ENCODE measurements around the gene SEMA3B. TPM values are rescaled to one million over a fixed set of nuclear protein-coding genes. Genes with fewer than 3 reads are reported as not detected.
"Not testable (repeated sequence)": the region's sequence is repeated elsewhere in the genome, so short reads cannot be mapped to it uniquely, and the experiment has no call there.

The SEMA3B gene
- total RNA-seq, 1 experiment from 2014 or later = 6.4 TPM

- Histone ChIP-seq H4K5ac (ENCODE audit: insufficient read length, low read depth, low read length) (no peak overlapping the region), H2BK15ac (ENCODE audit: low read depth, low read length) (no peak overlapping the region), H3K23ac (ENCODE audit: insufficient read length, low read depth, low read length) (no peak overlapping the region), H3K4me2 (ENCODE audit: insufficient read depth, insufficient read length, low read length) (peak overlapping the region; percentile 63), H3K4me1 (ENCODE audit: insufficient read depth, low read length) (no peaks in the 10 kb centered on the region), H4K91ac (ENCODE audit: insufficient read length, low read depth, low read length) (no peak overlapping the region), H2AFZ (ENCODE audit: low read length) (no peak overlapping the region), H3K23me2 (ENCODE audit: insufficient read length, low read depth, low read length, poor library complexity, severe bottlenecking) (peaks cover 12% of the 10 kb centered on the region), H3K56ac (ENCODE audit: insufficient read length, low read depth, low read length) (no peak overlapping the region), H3K79me2 (ENCODE audit: insufficient read depth, low read length) (no peaks in the 10 kb centered on the region), H3K9ac (ENCODE audit: extremely low read depth, insufficient read length, low read length) (peak overlapping the region; percentile 73), H2BK20ac (ENCODE audit: low read depth, low read length, poor library complexity, severe bottlenecking) (no peak overlapping the region), H2BK12ac (ENCODE audit: insufficient read length, low read depth, low read length) (no peak overlapping the region), H4K8ac (replicated peaks; ENCODE audit: insufficient read length, low read depth, low read length) (no peak overlapping the region), H3K9me3 (ENCODE audit: control insufficient read depth, low read depth, low read length) (no peaks in the 10 kb centered on the region), H3K27ac (ENCODE audit: insufficient read length, low read depth, low read length) (peak overlapping the region; percentile 44), H2BK120ac (ENCODE audit: low read depth, low read length, poor library complexity, severe bottlenecking) (no peak overlapping the region), H3K27me3 (ENCODE audit: insufficient read depth, low read length) (no peaks in the 10 kb centered on the region), H3K4ac (ENCODE audit: low read depth, low read length) (no peak overlapping the region), H4K20me1 (ENCODE audit: control insufficient read depth, insufficient read depth, insufficient read length) (no peaks in the 10 kb centered on the region), H3K18ac (ENCODE audit: insufficient read length, low read depth, low read length) (peak overlapping the region; percentile 88), H2AK5ac (ENCODE audit: insufficient read length, low read length) (no peak overlapping the region), H3K79me1 (ENCODE audit: insufficient read depth, low read depth, low read length, poor library complexity, severe bottlenecking) (no peaks in the 10 kb centered on the region), H2BK5ac (ENCODE audit: insufficient read length, low read length) (no peak overlapping the region), H3K14ac (ENCODE audit: insufficient read depth, low read length) (peak overlapping the region; percentile 93), H3T11ph (ENCODE audit: low read length) (no peak overlapping the region)
- Mint-ChIP-seq H3K9me3 (peaks cover 2 to 4% of the 10 kb centered on the region in 2 experiments; a peak in 3 of 5 replicates), H3K4me3 (peak overlapping the region; percentile 73 to 95), H3K27ac (peak overlapping the region; percentile 97 to 99 (median 98)), H3K27me3 (ENCODE audit: low read depth) (peaks cover 33% of the 10 kb centered on the region), H3K4me1 (peaks cover 27 to 42% of the 10 kb centered on the region in 2 experiments), H3K36me3 (ENCODE audit: insufficient read depth in 1 of 3, low read depth in 3 of 3) (no peaks in the 10 kb centered on the region; a peak in 1 of 7 replicates)
- peak; percentile 93 for DNase-seq
- WGBS (ENCODE audit: extremely low coverage, insufficient read length, low lambda C conversion rate) = no CpG with 5 or more reads among the region's 51 CpGs
- TF ChIP-seq, protein P1, sequence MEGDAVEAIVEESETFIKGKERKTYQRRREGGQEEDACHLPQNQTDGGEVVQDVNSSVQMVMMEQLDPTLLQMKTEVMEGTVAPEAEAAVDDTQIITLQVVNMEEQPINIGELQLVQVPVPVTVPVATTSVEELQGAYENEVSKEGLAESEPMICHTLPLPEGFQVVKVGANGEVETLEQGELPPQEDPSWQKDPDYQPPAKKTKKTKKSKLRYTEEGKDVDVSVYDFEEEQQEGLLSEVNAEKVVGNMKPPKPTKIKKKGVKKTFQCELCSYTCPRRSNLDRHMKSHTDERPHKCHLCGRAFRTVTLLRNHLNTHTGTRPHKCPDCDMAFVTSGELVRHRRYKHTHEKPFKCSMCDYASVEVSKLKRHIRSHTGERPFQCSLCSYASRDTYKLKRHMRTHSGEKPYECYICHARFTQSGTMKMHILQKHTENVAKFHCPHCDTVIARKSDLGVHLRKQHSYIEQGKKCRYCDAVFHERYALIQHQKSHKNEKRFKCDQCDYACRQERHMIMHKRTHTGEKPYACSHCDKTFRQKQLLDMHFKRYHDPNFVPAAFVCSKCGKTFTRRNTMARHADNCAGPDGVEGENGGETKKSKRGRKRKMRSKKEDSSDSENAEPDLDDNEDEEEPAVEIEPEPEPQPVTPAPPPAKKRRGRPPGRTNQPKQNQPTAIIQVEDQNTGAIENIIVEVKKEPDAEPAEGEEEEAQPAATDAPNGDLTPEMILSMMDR (conservative IDR thresholded peaks at IDR 0.05) = peak; percentile 96
Observed at GRCh38 chr3:50227390-50228183, 41.4 kb upstream of the SEMA3B start.

DNA sequence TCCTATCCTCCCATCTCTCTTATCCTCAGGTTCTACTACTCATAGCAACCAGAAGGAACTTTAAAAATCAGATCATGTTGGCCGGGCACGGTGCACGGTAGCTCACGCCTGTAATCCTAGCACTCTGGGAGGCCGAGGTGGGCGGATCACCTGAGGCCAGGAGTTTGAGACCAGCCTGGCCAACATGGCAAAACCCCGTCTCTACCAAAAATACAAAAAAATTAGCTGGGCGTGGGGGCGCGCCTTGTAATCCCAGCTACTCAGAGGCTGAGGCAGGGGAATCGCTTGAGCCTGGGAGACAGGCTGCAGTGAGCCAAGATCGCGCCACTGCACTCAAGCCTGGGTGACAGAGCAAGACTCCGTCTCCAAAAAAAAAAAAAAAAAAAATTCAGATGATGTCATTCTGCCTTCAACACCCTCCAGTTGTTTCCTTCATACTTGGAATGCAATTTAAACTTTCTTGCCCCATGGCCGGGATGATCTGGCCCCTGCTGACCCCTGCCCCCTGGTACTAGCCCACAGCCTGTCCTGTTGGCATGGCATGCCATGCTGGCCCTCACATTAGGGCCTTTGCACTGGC, 40.7 kb upstream of the SEMA3B start:
- not testable (repeated sequence) for H3K9me3 Mint-ChIP-seq; H2BK20ac ChIP-seq (ENCODE audit: low read depth, low read length, poor library complexity, severe bottlenecking); DNase-seq; H3K56ac ChIP-seq (ENCODE audit: insufficient read length, low read depth, low read length); H3K4ac ChIP-seq (ENCODE audit: low read depth, low read length); H3K79me2 ChIP-seq (ENCODE audit: insufficient read depth, low read length); H3K27me3 ChIP-seq (ENCODE audit: insufficient read depth, low read length); H2AFZ ChIP-seq (ENCODE audit: low read length); H3K79me1 ChIP-seq (ENCODE audit: insufficient read depth, low read depth, low read length, poor library complexity, severe bottlenecking); H2BK15ac ChIP-seq (ENCODE audit: low read depth, low read length); H3K14ac ChIP-seq (ENCODE audit: insufficient read depth, low read length); H4K91ac ChIP-seq (ENCODE audit: insufficient read length, low read depth, low read length); H3K27ac ChIP-seq (ENCODE audit: insufficient read length, low read depth, low read length); H3K36me3 Mint-ChIP-seq (ENCODE audit: insufficient read depth in 1 of 3, low read depth in 3 of 3); H3K9me3 ChIP-seq (ENCODE audit: control insufficient read depth, low read depth, low read length); H4K20me1 ChIP-seq (ENCODE audit: control insufficient read depth, insufficient read depth, insufficient read length); H3K4me1 ChIP-seq (ENCODE audit: insufficient read depth, low read length); H2AK5ac ChIP-seq (ENCODE audit: insufficient read length, low read length); H4K8ac ChIP-seq (replicated peaks; ENCODE audit: insufficient read length, low read depth, low read length); H2BK5ac ChIP-seq (ENCODE audit: insufficient read length, low read length); H3K23ac ChIP-seq (ENCODE audit: insufficient read length, low read depth, low read length); H3T11ph ChIP-seq (ENCODE audit: low read length); H3K18ac ChIP-seq (ENCODE audit: insufficient read length, low read depth, low read length); H4K5ac ChIP-seq (ENCODE audit: insufficient read length, low read depth, low read length); H2BK120ac ChIP-seq (ENCODE audit: low read depth, low read length, poor library complexity, severe bottlenecking); H2BK12ac ChIP-seq (ENCODE audit: insufficient read length, low read depth, low read length)
- Histone ChIP-seq H3K9ac (ENCODE audit: extremely low read depth, insufficient read length, low read length) (peak overlapping the region; percentile 73), H3K23me2 (ENCODE audit: insufficient read length, low read depth, low read length, poor library complexity, severe bottlenecking) (peaks cover 12% of the 10 kb centered on the region), H3K4me2 (ENCODE audit: insufficient read depth, insufficient read length, low read length) (peak overlapping the region; percentile 63)
- peak overlapping the region; percentile 67 to 95 for H3K4me3 Mint-ChIP-seq
- peaks cover 33 to 49% of the 10 kb centered on the region in 2 experiments for H3K4me1 Mint-ChIP-seq
- H3K27me3 Mint-ChIP-seq (ENCODE audit: low read depth) = peaks cover 35% of the 10 kb centered on the region
- peak overlapping the region; percentile 97 to 99 (median 98); a peak in 6 of 7 replicates for H3K27ac Mint-ChIP-seq
- WGBS (ENCODE audit: extremely low coverage, insufficient read length, low lambda C conversion rate) = no CpG with 5 or more reads among the region's 15 CpGs
